Naive thymus-derived CD4-positive, alpha-beta T cell (primary cell): Measurements from ENCODE around the gene MATN1. TPM values are rescaled to one million over a fixed set of nuclear protein-coding genes. Genes with fewer than 3 reads are reported as not detected.

Source experiments
- ATAC-seq: fragments of 150-1000 bp; cut with Tn5 transposase; 2 replicates; pipeline ENCODE4 v1.10.0; 2021; ENCODE audit warnings: mild to moderate bottlenecking, moderate library complexity
- CTCF ChIA-PET: fragments of 350-600 bp; sonication (Branson Sonifier 250); formaldehyde crosslinking; loops from one replicate; lab custom pipeline; 2021; ENCODE audit warnings: antibody characterized with exemption; lab: Charles Lee
- POLR2A ChIA-PET: fragments of 350-600 bp; sonication (Branson Sonifier 250); formaldehyde crosslinking; loops from one replicate; lab custom pipeline; 2021; ENCODE audit warnings: antibody characterized with exemption, inconsistent platforms; lab: Charles Lee
- DNase-seq, 9 donors: peaks; one replicate each; pipeline versions ENCODE4 v3.0.0 to v3.0.0-alpha.2; 2020 to 2022; ENCODE audit warnings: mixed read lengths in 1 of 9
- H3K27ac ChIP-seq: one replicate; pipeline ENCODE4 v1.7.0; 2013; ENCODE audit warnings: mild to moderate bottlenecking, low read depth, low read length, moderate library complexity
- H3K27me3 ChIP-seq, 2 donors: one replicate each; pipeline ENCODE4 v1.7.0; 2013; ENCODE audit warnings: low read length in 2 of 2, mild to moderate bottlenecking in 2 of 2, moderate library complexity in 2 of 2; ENCODE audit not compliant: control insufficient read depth in 2 of 2, insufficient read depth in 2 of 2
- H3K36me3 ChIP-seq, 3 experiments: 1 replicate in 2 of 3; 2 replicates in 1 of 3; pipeline ENCODE4 v1.7.0; 2013; ENCODE audit warnings: low read length in 3 of 3, mild to moderate bottlenecking in 3 of 3, moderate library complexity in 1 of 3; ENCODE audit not compliant: insufficient read depth in 3 of 3, control insufficient read depth in 2 of 3
- H3K4me1 ChIP-seq, 2 donors: one replicate each; pipeline ENCODE4 v1.7.0; 2013; ENCODE audit warnings: low read length in 2 of 2, mild to moderate bottlenecking in 2 of 2, moderate library complexity in 1 of 2; ENCODE audit not compliant: control insufficient read depth in 2 of 2, insufficient read depth in 2 of 2
- H3K4me3 ChIP-seq: 2 replicates; pipeline ENCODE4 v1.7.0; 2013; ENCODE audit warnings: mild to moderate bottlenecking, low read length
- H3K9me3 ChIP-seq, 3 experiments: 1 replicate in 2 of 3; 2 replicates in 1 of 3; pipeline ENCODE4 v1.7.0; 2013; ENCODE audit warnings: low read length in 3 of 3; ENCODE audit not compliant: control insufficient read depth in 2 of 3
- H3K27ac Mint-ChIP-seq, 9 donors: one replicate each; pipeline ENCODE4 v1.8.0; 2020 to 2022; ENCODE audit warnings: mixed read lengths in 9 of 9, mild to moderate bottlenecking in 8 of 9, moderate library complexity in 5 of 9, inconsistent platforms in 2 of 9
- H3K27me3 Mint-ChIP-seq, 5 donors: one replicate each; pipeline ENCODE4 v1.8.0; 2021 to 2022; ENCODE audit warnings: mixed read lengths in 5 of 5, mild to moderate bottlenecking in 1 of 5
- H3K36me3 Mint-ChIP-seq, 5 donors: one replicate each; pipeline ENCODE4 v1.8.0; 2020 to 2022; ENCODE audit warnings: mixed read lengths in 5 of 5, mild to moderate bottlenecking in 3 of 5, inconsistent platforms in 1 of 5
- H3K4me1 Mint-ChIP-seq, 7 donors: one replicate each; pipeline ENCODE4 v1.8.0; 2020 to 2022; ENCODE audit warnings: mixed read lengths in 7 of 7, mild to moderate bottlenecking in 3 of 7, inconsistent platforms in 1 of 7
- H3K4me3 Mint-ChIP-seq, 10 donors: one replicate each; pipeline ENCODE4 v1.8.0; 2020 to 2022; ENCODE audit warnings: mild to moderate bottlenecking in 10 of 10, mixed read lengths in 10 of 10, moderate library complexity in 6 of 10, inconsistent platforms in 2 of 10
- H3K9me3 Mint-ChIP-seq, 11 donors: one replicate each; pipeline ENCODE4 v1.8.0; 2020 to 2022; ENCODE audit warnings: mixed read lengths in 11 of 11, mild to moderate bottlenecking in 4 of 11, inconsistent platforms in 1 of 11, moderate library complexity in 1 of 11
- intact Hi-C, 2 donors: fragments of 100-400 bp; cut with micrococcal nuclease; formaldehyde crosslinking; loops; one replicate each; pipeline ENCODE4 v1.15.1; 2023
- polyA plus RNA-seq, 2 donors: library from polyadenylated mRNA; unstranded; fragments of 300-500 nt; fragmentation: Illumina TruSeq; gene quantifications; one replicate each; pipeline ENCODE4 v1.2.3, GENCODE V29; 2021
- total RNA-seq, 6 experiments: library from RNA in 5 of 6; stranded (reverse) in 5 of 6; gene quantifications; 1 replicate in 5 of 6; 2 replicates in 1 of 6; pipeline ENCODE4 v1.2.3 and lab custom pipeline; 2021 to 2026

The MATN1 gene
- total and polyA plus RNA-seq, 7 experiments from 2014 or later: 0.08 to 3.6 (median 0.22) TPM; not detected in 2

- Mint-ChIP-seq H3K4me1 (peaks cover 76 to 100% (median 98%) of the 10 kb centered on the region in 7 donors), H3K27ac (peak overlapping the region; percentile 90 to 100 (median 97)), H3K27me3 (no peaks in the 10 kb centered on the region), H3K9me3 (no peaks in the 10 kb centered on the region), H3K36me3 (peaks cover 12 to 67% (median 31%) of the 10 kb centered on the region in 5 donors), H3K4me3 (peak overlapping the region; percentile 82 to 98 (median 91))
- ChIA-PET CTCF (interaction anchor here (1.2 to 9.5 kb wide), 6 partner anchors 12 to 39 kb away, joined by 3 to 133 read pairs (median 28); partner anchors contain the start of gene LAPTM5), POLR2A (interaction anchor here (1.0 to 42.4 kb wide), 5 partner anchors 6 to 1817 kb away, joined by 3 to 1281 read pairs (median 14); partner anchors contain the start of genes LAPTM5 and MATN1)
- intact Hi-C loops: loop anchor here in 1 of 2 donors (10.0 kb wide), 2 partner anchors 321 to 1191 kb away; partner anchors contain the start of genes PTP4A2 and PUM1
- Histone ChIP-seq H3K27me3 (no peaks in the 10 kb centered on the region), H3K4me3 (peak overlapping the region; percentile 45), H3K36me3 (peaks cover 20 to 43% (median 23%) of the 10 kb centered on the region in 3 experiments), H3K4me1 (peaks cover 87 to 92% of the 10 kb centered on the region in 2 donors), H3K9me3 (no peaks in the 10 kb centered on the region), H3K27ac (peak overlapping the region; percentile 98)
- DNase-seq (peak in 1 of 9 donors; percentile 61), ATAC-seq (peak; percentile 33)
Observed at GRCh38 chr1:30744060-30744756, 20.8 kb upstream of the MATN1 start.

- Mint-ChIP-seq H3K36me3 (peaks cover 15 to 67% (median 34%) of the 10 kb centered on the region in 5 donors), H3K27ac (peak overlapping the region; percentile 90 to 100 (median 97)), H3K4me3 (peak overlapping the region; percentile 82 to 98 (median 91)), H3K9me3 (peaks cover 0 to 2% (median 0%) of the 10 kb centered on the region in 11 donors), H3K4me1 (peaks cover 75 to 100% (median 97%) of the 10 kb centered on the region in 7 donors), H3K27me3 (no peaks in the 10 kb centered on the region)
- ChIA-PET CTCF (interaction anchor here (1.2 to 9.5 kb wide), 8 partner anchors 11 to 39 kb away, joined by 3 to 133 read pairs (median 7); partner anchors contain the start of gene LAPTM5), POLR2A (interaction anchor here (1.0 to 42.4 kb wide), 5 partner anchors 5 to 1817 kb away, joined by 3 to 1281 read pairs (median 14); partner anchors contain the start of genes LAPTM5 and MATN1)
- peaks cover 26 to 49% (median 29%) of the 10 kb centered on the region in 3 experiments for H3K36me3 ChIP-seq
- peak in 8 of 9 donors; percentile 58 to 90 (median 82) for DNase-seq
- H3K27me3 ChIP-seq: no peaks in the 10 kb centered on the region
- peak; percentile 83 for ATAC-seq
- intact Hi-C loops: loop anchor here (1.0 to 10.0 kb wide), 7 partner anchors 11 to 1191 kb away; partner anchors contain the start of genes LAPTM5 (in 1 of the 2), PTP4A2 (in 1 of the 2) and PUM1 (in 1 of the 2)
- H3K27ac ChIP-seq: peak overlapping the region; percentile 98
- no peaks in the 10 kb centered on the region for H3K9me3 ChIP-seq
- H3K4me3 ChIP-seq: peak overlapping the region; percentile 45
- peaks cover 84 to 86% of the 10 kb centered on the region in 2 donors for H3K4me1 ChIP-seq
Observed at GRCh38 chr1:30743584-30744059, 20.2 kb upstream of the MATN1 start.

- Mint-ChIP-seq H3K9me3 (peaks cover 0 to 3% (median 0%) of the 10 kb centered on the region in 11 donors), H3K27ac (peak overlapping the region; percentile 90 to 100 (median 97)), H3K4me3 (peak overlapping the region; percentile 82 to 98 (median 91)), H3K27me3 (no peaks in the 10 kb centered on the region), H3K4me1 (peaks cover 77 to 100% (median 97%) of the 10 kb centered on the region in 7 donors), H3K36me3 (peaks cover 20 to 67% (median 38%) of the 10 kb centered on the region in 5 donors)
- DNase-seq (no peak), ATAC-seq (no peak)
- H3K36me3 ChIP-seq: peaks cover 32 to 55% (median 34%) of the 10 kb centered on the region in 3 experiments
- H3K9me3 ChIP-seq: no peaks in the 10 kb centered on the region
- CTCF ChIA-PET: interaction anchor here (1.6 to 9.5 kb wide), 7 partner anchors 10 to 40 kb away, joined by 6 to 133 read pairs (median 7); partner anchors contain the start of gene LAPTM5
- POLR2A ChIA-PET: interaction anchor here (1.6 to 42.4 kb wide), 4 partner anchors 5 to 1816 kb away, joined by 3 to 1281 read pairs (median 648); partner anchors contain the start of genes LAPTM5 and MATN1
- peaks cover 80 to 84% of the 10 kb centered on the region in 2 donors for H3K4me1 ChIP-seq
- intact Hi-C loops: loop anchor here (1.0 to 10.0 kb wide), 7 partner anchors 11 to 1192 kb away; partner anchors contain the start of genes LAPTM5 (in 1 of the 2), PTP4A2 (in 1 of the 2) and PUM1 (in 1 of the 2)
- peak overlapping the region; percentile 98 for H3K27ac ChIP-seq
- H3K27me3 ChIP-seq: no peaks in the 10 kb centered on the region
- H3K4me3 ChIP-seq: peak overlapping the region; percentile 20
Observed at GRCh38 chr1:30742963-30743559, 19.7 kb upstream of the MATN1 start.

GRCh38 chr1:30742300-30742962 lies 19.0 kb upstream of the MATN1 start:
- POLR2A ChIA-PET: interaction anchor here (1.6 to 42.4 kb wide), 4 partner anchors 4 to 1815 kb away, joined by 3 to 1281 read pairs (median 648); partner anchors contain the start of genes LAPTM5 and MATN1
- Mint-ChIP-seq H3K4me1 (peaks cover 72 to 98% (median 93%) of the 10 kb centered on the region in 7 donors), H3K27ac (peak overlapping the region; percentile 90 to 100 (median 97)), H3K9me3 (peaks cover 0 to 3% (median 0%) of the 10 kb centered on the region in 11 donors), H3K4me3 (peak overlapping the region in 9 of 10 donors; percentile 66 to 98 (median 93)), H3K36me3 (peaks cover 20 to 68% (median 44%) of the 10 kb centered on the region in 5 donors), H3K27me3 (no peaks in the 10 kb centered on the region)
- Histone ChIP-seq H3K4me1 (peaks cover 74 to 79% of the 10 kb centered on the region in 2 donors), H3K9me3 (no peaks in the 10 kb centered on the region), H3K4me3 (no peak overlapping the region), H3K36me3 (peaks cover 37 to 56% (median 41%) of the 10 kb centered on the region in 3 experiments), H3K27me3 (no peaks in the 10 kb centered on the region), H3K27ac (peak overlapping the region; percentile 98)
- ATAC-seq (no peak), DNase-seq (no peak)
- intact Hi-C loops: loop anchor here in 1 of 2 donors (10.0 kb wide), 2 partner anchors 322 to 1192 kb away; partner anchors contain the start of genes PTP4A2 and PUM1
- CTCF ChIA-PET: interaction anchor here (1.6 to 9.5 kb wide), 7 partner anchors 10 to 41 kb away, joined by 6 to 133 read pairs (median 7); partner anchors contain the start of gene LAPTM5

GRCh38 chr1:30741239-30741894 lies 18.0 kb upstream of the MATN1 start:
- DNase-seq (no peak), ATAC-seq (no peak)
- Histone ChIP-seq H3K9me3 (no peaks in the 10 kb centered on the region), H3K27ac (peak overlapping the region; percentile 98), H3K36me3 (peaks cover 48 to 65% (median 51%) of the 10 kb centered on the region in 3 experiments), H3K4me1 (peaks cover 63 to 69% of the 10 kb centered on the region in 2 donors), H3K4me3 (no peak overlapping the region), H3K27me3 (no peaks in the 10 kb centered on the region)
- Mint-ChIP-seq H3K27me3 (no peaks in the 10 kb centered on the region), H3K36me3 (peaks cover 24 to 65% (median 47%) of the 10 kb centered on the region in 5 donors), H3K27ac (peak overlapping the region; percentile 87 to 99 (median 97)), H3K4me3 (peak overlapping the region; percentile 48 to 96 (median 70)), H3K9me3 (peaks cover 0 to 3% (median 0%) of the 10 kb centered on the region in 11 donors), H3K4me1 (peaks cover 62 to 92% (median 82%) of the 10 kb centered on the region in 7 donors)
- intact Hi-C loops: loop anchor here in 1 of 2 donors (10.0 kb wide), 2 partner anchors 323 to 1193 kb away; partner anchors contain the start of genes PTP4A2 and PUM1
- ChIA-PET CTCF (interaction anchor here (0.7 to 6.4 kb wide), 5 partner anchors 15 to 60 kb away, joined by 3 to 52 read pairs (median 7); no protein-coding TSS in a partner anchor), POLR2A (interaction anchor here (0.7 to 42.4 kb wide), 3 partner anchors 3 to 624 kb away, joined by 3 to 1281 read pairs (median 1281); partner anchors contain the start of genes LAPTM5 and MATN1)
